ENCODE measurements around the gene ARHGAP23.

Gene ARHGAP23

GRCh38 chr17:38550661-38551060, 122.4 kb downstream of the ARHGAP23 start:
- peak; percentile 51 for DNase-seq

- no peak for DNase-seq
Measured at GRCh38 chr17:38551121-38551520, 122.9 kb downstream of the ARHGAP23 start.

- no peak for DNase-seq
Measured at GRCh38 chr17:38552343-38552742, 124.1 kb downstream of the ARHGAP23 start.

- no peak for DNase-seq
Measured at GRCh38 chr17:38554430-38555350, 126.4 kb downstream of the ARHGAP23 start.

- no peak for DNase-seq
Measured at GRCh38 chr17:38556239-38556638, 128.0 kb downstream of the ARHGAP23 start.

- DNase-seq = no peak
Measured at GRCh38 chr17:38557396-38557795, 129.1 kb downstream of the ARHGAP23 start.

GRCh38 chr17:38557836-38558727, 129.8 kb downstream of the ARHGAP23 start:
- DNase-seq = peak; percentile 85

- DNase-seq = no peak
Measured at GRCh38 chr17:38558728-38559050, 130.4 kb downstream of the ARHGAP23 start.

GRCh38 chr17:38559051-38559879, 131.0 kb downstream of the ARHGAP23 start:
- DNase-seq = peak; percentile 25

GRCh38 chr17:38559880-38560230, 131.6 kb downstream of the ARHGAP23 start:
- DNase-seq = no peak

GRCh38 chr17:38560503-38561318, 132.4 kb downstream of the ARHGAP23 start:
- peak; percentile 37 for DNase-seq

- no peak for DNase-seq
Measured at GRCh38 chr17:38561416-38562214, 133.4 kb downstream of the ARHGAP23 start.
